ENCODE results near the gene CC2D2A.

GRCh38 chr4:15558561-15558960 lies 88.9 kb downstream of the CC2D2A start:
- TF ChIP-seq POLR2A (IDR thresholded peaks at IDR 0.05; ENCODE audit: low read length) (no peak), GATA1 (IDR thresholded peaks at IDR 0.05; ENCODE audit: low read depth, low read length) (no peak)
